Fibroblast of skin of right quadriceps (primary cell): Measurements from ENCODE around the gene IRAK1.
"Not testable (repeated sequence)": the region's sequence is repeated elsewhere in the genome, so short reads cannot be mapped to it uniquely, and the experiment has no call there.

Experiments used
- DNase-seq: peaks from one replicate; pipeline ENCODE4 v3.0.0-alpha.2; 2013

Gene IRAK1

DNA sequence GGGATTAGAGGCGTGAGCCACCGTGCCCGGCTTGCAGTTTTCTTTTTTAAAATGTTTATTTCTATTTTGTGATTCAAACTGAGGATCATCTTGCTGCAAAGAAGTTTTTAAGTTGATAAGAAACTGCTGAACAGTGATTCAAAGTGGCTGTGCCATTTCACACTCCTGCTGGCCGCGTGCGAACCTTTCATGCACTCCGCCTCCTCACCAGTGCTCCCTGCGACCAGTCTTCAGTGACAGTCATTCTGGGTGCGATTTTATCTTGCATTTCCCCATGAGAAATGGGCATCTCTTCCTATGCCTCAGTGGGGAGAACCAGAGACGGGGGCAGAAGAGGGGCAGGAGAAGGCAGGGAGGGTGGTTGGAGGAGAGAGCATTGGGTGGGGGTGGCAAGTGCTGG, 25.7 kb downstream of the IRAK1 start:
- no peak for DNase-seq

DNA sequence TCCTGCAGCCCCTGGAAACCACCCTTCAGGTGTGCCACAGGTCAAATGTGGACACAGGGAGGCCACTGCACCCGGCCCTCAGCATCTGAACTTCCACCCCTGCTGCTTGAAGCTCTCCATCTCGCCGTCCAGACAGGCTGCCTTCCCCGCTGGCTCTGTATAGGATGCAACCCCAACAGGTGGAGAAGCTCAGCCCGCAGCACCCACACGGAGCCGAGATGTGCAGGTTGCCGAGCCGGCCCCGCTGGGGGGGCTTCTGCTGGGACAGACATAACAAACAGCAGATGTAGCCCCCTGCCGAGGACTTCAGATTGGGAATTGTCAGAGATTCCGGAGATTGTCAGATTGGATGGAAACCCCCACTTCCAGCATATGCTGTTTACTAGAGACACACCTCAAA, 26.6 kb downstream of the IRAK1 start:
- no peak for DNase-seq

GRCh38 chrX:153992180-153992579, 27.5 kb downstream of the IRAK1 start:
- DNase-seq = no peak

DNA sequence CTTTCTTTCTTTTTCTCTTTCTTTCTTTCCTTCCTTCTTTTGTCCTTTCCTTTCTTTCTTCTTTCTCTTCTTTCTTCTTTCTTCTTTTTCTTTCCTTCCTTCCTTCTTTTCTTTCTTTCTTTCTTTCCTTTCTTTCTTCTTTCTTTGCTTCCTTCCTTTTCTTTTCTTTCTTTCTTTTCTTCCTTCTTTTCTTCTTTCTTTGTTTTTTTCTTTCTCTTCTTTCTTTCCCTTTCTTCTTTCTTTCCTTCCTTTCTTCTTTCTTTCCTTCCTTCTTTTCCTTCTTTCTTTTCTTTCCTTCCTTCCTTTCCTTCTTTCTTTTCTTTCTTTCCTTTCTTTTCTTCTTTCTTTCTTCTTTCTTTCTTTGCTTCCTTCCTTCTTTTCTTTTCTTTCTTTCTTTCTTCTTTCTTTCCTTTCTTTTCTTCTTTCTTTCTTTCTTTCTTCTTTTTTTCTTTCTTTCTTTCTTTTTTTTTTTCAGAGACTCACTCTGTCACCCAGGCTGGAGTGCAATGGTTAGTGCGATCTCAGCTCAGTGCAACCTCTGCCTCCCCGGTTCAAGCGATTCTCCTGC, 28.6 kb downstream of the IRAK1 start:
- DNase-seq = no peak

- no peak for DNase-seq
Observed at GRCh38 chrX:153989973-153990655, 29.6 kb downstream of the IRAK1 start.

DNA sequence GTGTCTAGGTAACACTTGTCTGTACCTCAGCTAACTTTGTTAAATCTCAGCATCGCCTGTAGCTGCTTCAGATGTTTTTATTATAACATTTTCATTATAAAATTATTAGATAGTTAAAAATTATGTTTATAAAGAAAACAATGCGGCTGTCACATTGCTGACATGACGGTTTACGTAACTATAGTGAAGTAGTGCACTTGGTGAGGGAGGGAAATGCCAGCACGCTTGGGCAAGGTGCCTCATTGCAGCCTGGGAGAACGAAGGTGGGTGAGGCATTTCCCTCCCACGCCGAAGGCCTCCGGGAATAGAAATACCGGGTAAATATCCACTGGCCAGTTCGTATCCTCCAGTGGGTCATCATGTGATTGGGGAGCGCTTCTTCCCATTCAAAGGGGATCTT, 31.2 kb downstream of the IRAK1 start:
- no peak for DNase-seq

DNA sequence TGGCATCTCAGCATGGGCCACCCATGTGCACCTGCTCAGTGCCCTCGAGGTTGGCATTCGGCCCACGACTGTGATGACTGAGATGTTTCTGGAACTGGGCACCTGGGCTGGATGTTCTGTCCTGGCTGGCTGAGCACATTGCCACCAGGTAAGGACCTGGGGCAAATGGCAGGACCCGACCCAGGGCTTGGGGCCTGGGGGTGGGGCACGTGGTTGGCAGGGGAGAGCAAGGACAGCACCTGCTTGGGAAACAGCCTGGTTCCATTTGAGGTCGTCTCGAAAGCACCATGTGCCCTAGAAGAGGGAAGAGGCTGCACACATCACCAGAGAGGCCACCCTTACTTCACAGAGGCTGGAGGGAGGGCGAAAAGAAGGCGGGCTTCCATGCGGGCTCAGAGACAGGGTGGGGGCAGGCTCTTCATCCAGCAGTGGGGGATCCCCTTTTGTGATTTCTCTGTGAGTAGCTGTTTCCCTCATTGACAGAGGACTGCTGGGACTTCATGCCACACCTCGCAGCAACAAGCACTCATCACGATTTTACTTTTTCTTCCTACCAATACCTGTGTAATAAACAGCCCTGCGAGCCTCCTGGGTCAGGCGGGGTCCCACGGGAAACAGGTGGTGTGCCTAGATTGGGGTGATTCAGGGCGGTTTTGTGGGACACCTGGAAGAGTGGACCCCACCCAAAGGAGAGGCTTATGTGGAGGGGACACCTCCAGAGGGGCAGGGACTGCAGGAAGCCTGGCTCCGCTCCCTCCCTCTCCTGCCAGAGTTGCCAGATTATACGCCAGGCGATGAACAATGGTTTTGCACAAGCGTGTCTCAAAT, 35.1 kb downstream of the IRAK1 start:
- DNase-seq = no peak

GRCh38 chrX:153983321-153983801, 36.3 kb downstream of the IRAK1 start:
- DNase-seq = no peak

GRCh38 chrX:153981771-153982533, 37.8 kb downstream of the IRAK1 start:
- DNase-seq = no peak

- DNase-seq = no peak
Observed at GRCh38 chrX:153981231-153981630, 38.5 kb downstream of the IRAK1 start.

- not testable (repeated sequence) for DNase-seq
Observed at GRCh38 chrX:153980394-153980793, 39.3 kb downstream of the IRAK1 start.

DNA sequence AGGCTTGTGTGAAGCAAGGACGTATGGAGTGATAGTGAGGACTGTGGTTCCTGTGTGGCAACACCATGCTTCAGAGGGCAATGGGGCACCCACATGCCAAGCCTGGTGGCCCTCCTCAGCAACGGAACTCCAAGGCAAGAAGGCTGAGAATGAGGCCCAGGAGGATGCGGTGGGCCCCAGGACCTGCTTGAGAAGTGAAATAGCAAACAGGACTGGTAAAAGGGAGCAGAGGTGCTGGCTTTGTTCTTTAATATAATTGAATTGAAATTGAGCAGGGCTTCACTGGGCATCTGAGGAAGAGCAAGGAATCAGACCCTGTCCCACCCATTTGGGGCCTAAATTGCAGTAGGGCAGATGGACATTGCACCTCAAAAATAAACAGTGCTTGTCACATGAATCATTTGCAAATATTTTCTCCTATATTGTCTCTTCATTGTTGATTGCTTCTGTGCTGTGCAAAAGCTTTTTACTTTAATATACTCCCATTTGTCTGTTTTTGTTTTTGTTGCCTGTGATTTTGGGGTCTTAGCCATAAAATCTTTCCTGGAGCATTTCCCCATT, 44.9 kb downstream of the IRAK1 start:
- DNase-seq = no peak

DNA sequence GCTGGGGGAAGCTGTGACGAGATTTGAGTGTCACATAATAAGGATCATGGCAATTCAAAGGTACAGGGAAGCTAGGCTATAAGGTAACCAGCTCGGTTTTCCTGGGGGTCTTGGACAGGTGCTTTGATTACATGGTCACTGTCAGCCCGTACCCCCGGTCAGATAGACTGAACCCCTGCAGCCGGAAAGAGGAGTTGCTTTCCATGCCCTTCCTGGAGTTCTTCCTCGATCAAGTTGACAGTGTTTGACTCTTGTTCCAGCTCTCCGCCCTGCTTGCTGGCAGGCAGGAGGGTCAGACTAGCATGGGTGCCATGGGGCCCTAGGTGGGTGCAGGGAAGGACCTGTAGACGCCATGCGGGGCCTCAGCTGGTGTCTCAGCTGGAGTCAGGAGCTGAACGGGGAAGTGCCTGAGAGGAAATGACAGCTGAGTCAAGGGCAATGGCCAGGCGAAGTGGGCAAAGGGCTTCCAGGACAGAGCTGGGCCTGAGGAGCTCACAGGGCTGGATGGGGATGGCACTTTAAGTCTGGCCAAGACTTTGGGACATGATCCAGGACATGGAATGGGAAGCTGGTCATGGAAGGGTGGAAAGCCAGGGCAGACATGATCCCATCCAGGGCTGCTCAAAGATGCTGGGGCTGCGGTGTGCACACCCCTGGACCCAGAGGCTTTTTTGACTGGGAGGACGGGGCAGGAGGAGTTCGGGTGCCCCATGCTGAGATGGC, 45.5 kb downstream of the IRAK1 start:
- DNase-seq = no peak

DNA sequence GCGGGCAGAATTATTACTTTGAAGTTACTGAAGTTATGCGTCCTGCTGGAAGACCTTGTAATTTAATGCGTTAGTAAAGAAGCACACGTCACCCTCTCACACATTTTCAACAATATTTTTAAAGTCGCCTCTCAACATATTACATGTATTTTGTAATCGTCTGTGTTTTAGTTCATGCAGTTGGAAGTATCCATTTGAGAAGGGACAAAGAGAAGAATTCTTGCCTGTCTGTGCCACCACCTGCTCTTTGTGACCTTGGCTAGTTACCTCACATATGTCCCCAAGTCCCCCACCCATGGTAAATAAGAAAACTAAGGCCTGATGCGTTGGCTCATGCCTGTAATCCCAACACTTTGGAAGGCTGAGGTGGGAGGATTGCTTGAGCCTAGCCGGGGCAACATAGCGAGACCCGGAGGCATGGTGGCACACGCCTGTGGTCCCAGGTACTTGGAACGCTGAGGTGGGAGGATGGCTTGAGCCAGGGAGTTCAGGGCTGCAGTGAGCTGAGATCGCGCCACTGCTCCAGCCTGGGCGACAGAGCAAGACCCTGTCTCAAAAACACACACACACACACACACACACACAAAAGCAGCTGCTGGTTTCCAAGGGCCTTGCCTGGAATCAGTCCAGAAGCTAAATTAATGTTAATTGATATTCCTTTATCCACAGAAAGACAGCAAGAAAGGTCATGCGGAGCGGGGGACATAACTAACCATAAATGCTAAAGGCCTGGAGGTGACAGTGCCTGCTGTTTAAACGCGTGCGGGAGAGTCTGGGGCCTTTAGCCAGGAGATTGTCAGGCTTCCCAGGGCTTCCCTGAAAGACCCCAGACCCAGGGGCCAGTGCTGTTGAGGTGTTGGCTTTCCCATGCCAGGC, 46.3 kb downstream of the IRAK1 start:
- DNase-seq = no peak

- DNase-seq = peak; percentile 92
Observed at GRCh38 chrX:153972368-153973126, 47.2 kb downstream of the IRAK1 start, which contains the start of gene TMEM187. Gene TMEM187 (plus strand): TSS chrX:153972754. CDS start chrX:153982063, 9,309 bp downstream.

- peak; percentile 92 for DNase-seq
Observed at GRCh38 chrX:153971450-153972367, 48.0 kb downstream of the IRAK1 start, which contains the start of gene HCFC1. Gene HCFC1 (minus strand): TSS chrX:153971818. CDS start chrX:153970840, 978 bp downstream.

DNA sequence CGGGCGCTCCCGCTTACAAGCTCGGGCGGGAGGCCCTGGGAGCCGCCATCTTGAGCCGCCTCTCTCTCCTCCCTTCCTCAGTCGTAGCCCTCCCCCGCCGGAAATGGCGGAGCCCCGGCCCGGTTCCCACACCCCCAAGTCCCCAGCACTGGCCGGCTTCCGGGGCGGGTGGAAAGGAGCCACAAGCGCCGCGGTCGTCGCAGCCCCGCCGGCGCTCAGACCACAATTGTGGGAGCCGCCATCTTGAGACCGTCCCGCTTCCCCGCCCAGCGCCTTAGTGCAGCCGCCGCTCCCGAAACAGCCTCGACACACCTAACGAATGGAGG, 48.6 kb downstream of the IRAK1 start:
- peak; percentile 87 for DNase-seq

DNA sequence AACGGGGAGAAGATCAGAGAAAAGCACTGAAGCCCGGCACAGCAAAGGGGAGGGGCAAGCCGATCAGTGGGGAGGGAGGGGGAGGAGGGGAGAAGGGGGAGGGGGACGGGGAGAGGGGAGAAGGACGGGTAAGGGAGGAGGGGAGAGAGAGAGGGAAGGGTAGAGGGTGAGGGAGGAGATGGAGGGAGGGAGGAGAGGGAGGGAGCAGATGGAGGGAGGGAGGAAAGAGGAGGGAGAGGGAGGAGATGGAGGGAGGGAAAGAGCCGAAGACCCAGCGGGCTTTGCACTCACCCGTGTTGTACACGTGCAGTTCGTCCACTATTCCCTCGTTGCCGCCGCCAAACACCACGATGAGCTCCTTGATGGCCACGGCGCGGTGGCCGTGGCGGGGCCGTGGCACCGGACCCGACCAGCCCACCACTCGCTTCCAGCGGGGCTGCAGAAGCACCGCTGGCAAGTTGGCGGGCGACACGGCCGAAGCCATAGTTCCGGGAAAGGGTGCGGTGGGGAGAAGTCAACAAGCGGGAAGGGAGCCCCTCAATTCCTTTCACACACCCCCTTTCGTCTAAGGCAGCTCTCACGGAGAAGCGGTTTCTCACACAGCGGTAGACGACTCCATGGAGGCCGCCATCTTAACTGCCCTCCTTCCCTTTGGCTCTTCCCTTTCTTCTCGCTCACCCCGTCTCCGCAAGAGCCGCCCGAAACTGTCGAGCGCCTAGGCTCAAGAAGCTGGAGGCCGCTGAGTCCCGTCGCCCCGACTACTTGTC, 49.2 kb downstream of the IRAK1 start:
- DNase-seq = peak; percentile 74
